Measurements from ENCODE around the gene PSAT1. TPM values are rescaled to one million over a fixed set of nuclear protein-coding genes. Genes with fewer than 3 reads are reported as not detected.

Gene PSAT1
- total RNA-seq, 1 experiment from 2014 or later: 226 TPM

- no peak overlapping the region for H3K9ac ChIP-seq (ENCODE audit: low read length)
- no peak overlapping the region for H3K27ac ChIP-seq (ENCODE audit: low read depth, low read length)
- BruUV-seq (replicated peaks): no TSS peak
- H3K4me1 ChIP-seq (ENCODE audit: control insufficient read depth in 1 of 2, insufficient read depth in 2 of 2, low read length in 2 of 2): no peaks in the 10 kb centered on the region
- H3K79me2 ChIP-seq (ENCODE audit: insufficient read depth, low read length): no peaks in the 10 kb centered on the region
- H3K9me2 ChIP-seq (ENCODE audit: insufficient read depth): no peaks in the 10 kb centered on the region
- intact Hi-C loops (cut with micrococcal nuclease): no loop called here
- H3K36me3 ChIP-seq (ENCODE audit: control insufficient read depth in 1 of 2, insufficient read depth in 2 of 2, low read length in 2 of 2): no peaks in the 10 kb centered on the region
- no peaks in the 10 kb centered on the region for H4K20me1 ChIP-seq (ENCODE audit: insufficient read depth)
- H3K27me3 ChIP-seq (ENCODE audit: insufficient read depth, low read length): no peaks in the 10 kb centered on the region
- ATAC-seq: no peak
- H3K9me3 ChIP-seq (ENCODE audit: control insufficient read depth in 1 of 2, insufficient read depth in 1 of 2, low read depth in 1 of 2, low read length in 2 of 2): no peaks in the 10 kb centered on the region
- ChIA-PET POLR2A (no interaction called here), RAD21 (ENCODE audit: low non-redundant PET in 1 of 2, low total read pairs in 2 of 2, uncharacterized antibody in 2 of 2, unreplicated experiment in 2 of 2) (no interaction called here), CTCF (interaction anchor here (1.3 kb wide), 1 partner anchor 17 kb away, joined by 3 read pairs; no protein-coding TSS in a partner anchor)
- H3K4me3 ChIP-seq (replicated peaks in 1 of 2; ENCODE audit: low read depth in 1 of 2, low read length in 2 of 2): no peak overlapping the region
- TF ChIP-seq ZFX (IDR thresholded peaks at IDR 0.05) (no peak), POLR2A (IDR thresholded peaks at IDR 0.05; ENCODE audit: borderline replicate concordance, extremely low read depth, insufficient read depth, insufficient read length) (no peak), SIN3A (IDR thresholded peaks at IDR 0.05; ENCODE audit: low read depth) (no peak), ELF1 (IDR thresholded peaks at IDR 0.05; ENCODE audit: borderline replicate concordance, low read depth) (no peak), CEBPB (IDR thresholded peaks at IDR 0.05; ENCODE audit: low read depth) (no peak), YY1 (IDR thresholded peaks at IDR 0.05; ENCODE audit: extremely low read depth, insufficient replicate concordance, low read depth, low read length) (no peak), EGR1 (IDR thresholded peaks at IDR 0.05; ENCODE audit: low read depth) (no peak), CBX3 (IDR thresholded peaks at IDR 0.05; ENCODE audit: low read depth) (no peak), RAD21 (IDR thresholded peaks at IDR 0.05; ENCODE audit: low read depth) (no peak), ZNF274 (IDR thresholded peaks at IDR 0.05; ENCODE audit: low read depth, low read length) (no peak), ATF3 (IDR thresholded peaks at IDR 0.05) (no peak), SRF (IDR thresholded peaks at IDR 0.05; ENCODE audit: low read depth) (no peak), EZH2 (IDR thresholded peaks at IDR 0.05) (no peak), CTCF (IDR thresholded peaks at IDR 0.05 in 2 of 3, conservative IDR thresholded peaks at IDR 0.05 in 1 of 3; ENCODE audit: borderline replicate concordance in 1 of 3, insufficient read depth in 1 of 3, low read depth in 2 of 3, low read length in 2 of 3) (no peak), POLR2AphosphoS5 (IDR thresholded peaks at IDR 0.05; ENCODE audit: low read depth, low read length) (no peak)
- no peak overlapping the region for H3K4me2 ChIP-seq (ENCODE audit: low read length)
- H2AFZ ChIP-seq (ENCODE audit: low read depth, low read length, poor library complexity, severe bottlenecking): no peak overlapping the region
- no peak for DNase-seq (ENCODE audit: low read depth, low spot score)
Observed at GRCh38 chr9:78348848-78349247, 51.9 kb downstream of the PSAT1 start.

Measured in HCT116 (cell line).